Measurements from ENCODE around the gene TTC17.
"Not testable (repeated sequence)": the region's sequence is repeated elsewhere in the genome, so short reads cannot be mapped to it uniquely, and the experiment has no call there.

Gene TTC17, protein sequence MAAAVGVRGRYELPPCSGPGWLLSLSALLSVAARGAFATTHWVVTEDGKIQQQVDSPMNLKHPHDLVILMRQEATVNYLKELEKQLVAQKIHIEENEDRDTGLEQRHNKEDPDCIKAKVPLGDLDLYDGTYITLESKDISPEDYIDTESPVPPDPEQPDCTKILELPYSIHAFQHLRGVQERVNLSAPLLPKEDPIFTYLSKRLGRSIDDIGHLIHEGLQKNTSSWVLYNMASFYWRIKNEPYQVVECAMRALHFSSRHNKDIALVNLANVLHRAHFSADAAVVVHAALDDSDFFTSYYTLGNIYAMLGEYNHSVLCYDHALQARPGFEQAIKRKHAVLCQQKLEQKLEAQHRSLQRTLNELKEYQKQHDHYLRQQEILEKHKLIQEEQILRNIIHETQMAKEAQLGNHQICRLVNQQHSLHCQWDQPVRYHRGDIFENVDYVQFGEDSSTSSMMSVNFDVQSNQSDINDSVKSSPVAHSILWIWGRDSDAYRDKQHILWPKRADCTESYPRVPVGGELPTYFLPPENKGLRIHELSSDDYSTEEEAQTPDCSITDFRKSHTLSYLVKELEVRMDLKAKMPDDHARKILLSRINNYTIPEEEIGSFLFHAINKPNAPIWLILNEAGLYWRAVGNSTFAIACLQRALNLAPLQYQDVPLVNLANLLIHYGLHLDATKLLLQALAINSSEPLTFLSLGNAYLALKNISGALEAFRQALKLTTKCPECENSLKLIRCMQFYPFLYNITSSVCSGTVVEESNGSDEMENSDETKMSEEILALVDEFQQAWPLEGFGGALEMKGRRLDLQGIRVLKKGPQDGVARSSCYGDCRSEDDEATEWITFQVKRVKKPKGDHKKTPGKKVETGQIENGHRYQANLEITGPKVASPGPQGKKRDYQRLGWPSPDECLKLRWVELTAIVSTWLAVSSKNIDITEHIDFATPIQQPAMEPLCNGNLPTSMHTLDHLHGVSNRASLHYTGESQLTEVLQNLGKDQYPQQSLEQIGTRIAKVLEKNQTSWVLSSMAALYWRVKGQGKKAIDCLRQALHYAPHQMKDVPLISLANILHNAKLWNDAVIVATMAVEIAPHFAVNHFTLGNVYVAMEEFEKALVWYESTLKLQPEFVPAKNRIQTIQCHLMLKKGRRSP

DNA sequence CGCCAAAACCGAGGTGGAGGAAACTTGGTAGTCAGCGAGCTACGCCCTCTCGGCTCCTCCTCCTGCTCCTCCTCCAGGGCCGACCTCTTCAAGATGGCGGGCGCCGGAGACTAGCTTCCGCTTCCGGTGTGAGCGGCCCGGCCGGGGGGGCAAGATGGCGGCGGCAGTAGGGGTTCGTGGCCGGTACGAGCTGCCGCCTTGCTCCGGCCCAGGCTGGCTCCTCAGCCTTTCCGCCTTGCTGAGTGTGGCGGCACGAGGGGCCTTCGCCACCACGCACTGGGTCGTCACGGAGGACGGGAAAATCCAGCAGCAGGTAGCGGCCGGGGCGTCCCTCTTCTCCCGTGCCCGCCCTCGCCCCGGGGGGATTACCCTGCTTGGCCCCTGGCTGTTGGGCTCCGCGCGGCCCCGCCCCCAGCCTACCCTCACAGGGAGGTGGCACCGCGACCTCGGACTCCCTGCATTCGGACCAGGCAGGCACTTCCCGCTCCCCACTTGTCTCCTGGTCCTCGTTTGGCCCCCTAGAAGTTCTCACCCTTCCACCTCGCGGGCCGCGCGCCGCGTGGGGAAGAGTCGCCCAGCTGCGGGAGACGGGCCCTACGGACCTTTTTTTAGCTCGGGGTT is at the start of gene TTC17:
Gene TTC17 (plus strand): TSS at position 120 of the 621 bp plus-strand sequence. CDS start 35 bp downstream, at position 155.
- DNase-seq: peak; percentile 92

DNA sequence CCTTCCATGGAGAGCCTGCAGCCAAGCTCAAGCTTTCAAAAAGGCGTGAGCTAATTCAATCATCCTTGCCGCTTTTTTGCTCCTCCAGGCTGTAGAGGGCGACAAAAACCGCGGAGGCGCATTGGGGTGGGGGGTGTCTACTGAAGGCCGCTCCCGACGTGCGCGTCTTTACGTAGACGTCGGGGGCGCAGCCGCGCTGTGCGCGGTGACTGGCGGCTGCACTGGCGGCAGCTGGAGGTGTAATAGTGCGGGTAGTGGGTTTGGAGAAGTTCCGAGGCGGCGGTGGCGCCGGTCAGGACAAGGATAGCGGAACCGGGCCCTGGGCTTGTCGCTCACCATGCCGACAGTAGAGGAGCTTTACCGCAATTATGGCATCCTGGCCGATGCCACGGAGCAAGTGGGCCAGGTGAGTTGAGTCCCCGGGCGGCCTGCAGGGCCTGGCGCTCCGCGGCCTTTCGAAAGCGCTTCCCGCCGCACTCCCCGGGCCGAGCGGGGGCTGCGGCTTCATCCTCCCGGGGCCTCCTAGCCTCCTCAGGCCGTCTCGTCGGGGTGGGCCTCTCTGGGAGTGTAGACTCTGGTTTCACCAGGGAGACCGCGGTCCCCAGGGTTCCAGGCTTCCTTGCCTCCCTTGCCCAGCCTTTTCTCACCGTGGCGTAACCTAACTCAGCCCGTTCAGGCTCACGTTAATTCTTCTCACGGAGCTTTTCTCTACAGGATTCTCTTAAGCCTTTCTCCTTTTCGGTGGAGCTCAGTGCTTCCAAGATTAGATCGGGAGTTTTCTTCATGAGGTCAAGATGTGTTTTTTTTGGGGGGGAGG is 46.7 kb upstream of the TTC17 start, which contains the start of gene API5:
Gene API5 (plus strand): TSS at position 206 of the 817 bp plus-strand sequence. CDS start 132 bp downstream, at position 338.
- peak; percentile 96 for DNase-seq

DNA sequence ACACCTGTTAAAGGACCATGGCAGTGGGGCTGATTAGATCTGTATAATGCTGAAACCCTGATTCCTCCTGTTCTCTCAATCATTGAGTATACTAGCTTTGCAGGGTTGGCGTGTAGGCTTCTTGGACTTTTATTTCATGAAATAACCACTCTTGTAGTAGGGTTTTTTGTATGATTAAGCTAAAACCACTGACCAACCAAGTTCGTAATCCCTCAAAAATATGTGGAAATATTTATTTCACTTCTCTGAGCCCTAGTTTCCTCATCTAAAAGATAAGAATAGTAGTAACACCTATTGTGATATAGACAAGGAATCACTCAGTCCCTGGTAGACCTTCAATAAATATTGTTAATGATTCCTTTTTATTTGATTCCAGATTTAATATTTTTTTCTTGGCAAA is 42.8 kb upstream of the TTC17 start:
- no peak for DNase-seq

DNA sequence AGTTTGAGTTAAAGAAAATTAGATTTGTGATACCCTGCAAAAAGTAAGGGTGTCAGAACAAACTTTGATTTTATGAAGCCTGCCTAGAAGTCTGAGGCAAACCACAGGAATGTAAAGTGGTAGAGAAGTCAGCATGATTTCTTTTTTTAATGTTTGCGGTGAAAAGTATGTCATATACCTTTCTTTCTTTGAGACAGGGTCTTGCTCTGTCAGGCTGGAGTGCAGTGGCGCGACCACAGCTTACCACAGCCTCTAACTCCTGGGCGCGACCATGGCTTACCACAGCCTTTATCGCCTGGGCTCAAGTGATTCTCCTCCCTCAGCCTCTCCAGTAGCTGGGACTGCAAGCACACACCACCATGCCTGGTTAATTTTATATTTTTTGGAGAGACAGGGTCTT is 42.3 kb upstream of the TTC17 start:
- no peak for DNase-seq

DNA sequence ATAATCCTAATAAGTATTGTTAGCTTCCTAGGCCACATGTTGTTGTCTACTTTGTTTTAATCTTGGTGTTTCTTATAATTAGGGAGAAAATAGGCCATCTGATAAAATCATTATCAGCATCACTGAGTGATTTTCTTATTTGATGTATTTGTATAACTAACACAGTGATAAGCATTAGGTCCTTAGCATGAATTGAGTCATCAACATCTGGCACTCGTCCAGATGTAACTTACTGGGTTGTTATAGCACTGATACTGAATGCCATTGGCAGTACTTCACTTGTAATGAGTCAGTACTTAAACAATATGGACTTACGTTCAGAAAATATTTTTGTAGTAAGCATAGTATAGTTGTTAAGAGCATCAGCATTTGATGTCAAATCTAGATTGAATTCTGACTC is 30.7 kb upstream of the TTC17 start:
- no peak for DNase-seq

DNA sequence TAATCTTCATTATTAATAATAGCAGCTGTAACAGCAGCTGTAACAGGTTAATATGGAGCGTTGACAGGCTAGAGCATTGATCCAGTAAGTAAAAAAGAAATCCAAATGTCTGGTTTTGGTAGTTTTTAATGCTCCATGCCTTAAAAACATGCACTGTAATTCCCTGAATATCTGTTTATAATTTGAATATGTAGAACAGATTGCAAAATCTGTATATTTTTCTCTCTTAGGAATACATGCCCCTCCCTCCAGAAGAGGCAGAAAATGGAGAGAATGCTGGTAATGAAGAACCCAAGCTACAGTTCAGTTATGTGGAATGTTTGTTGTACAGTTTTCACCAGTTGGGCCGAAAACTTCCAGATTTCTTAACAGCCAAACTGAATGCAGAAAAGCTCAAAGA is 30.2 kb upstream of the TTC17 start:
- no peak for DNase-seq

DNA sequence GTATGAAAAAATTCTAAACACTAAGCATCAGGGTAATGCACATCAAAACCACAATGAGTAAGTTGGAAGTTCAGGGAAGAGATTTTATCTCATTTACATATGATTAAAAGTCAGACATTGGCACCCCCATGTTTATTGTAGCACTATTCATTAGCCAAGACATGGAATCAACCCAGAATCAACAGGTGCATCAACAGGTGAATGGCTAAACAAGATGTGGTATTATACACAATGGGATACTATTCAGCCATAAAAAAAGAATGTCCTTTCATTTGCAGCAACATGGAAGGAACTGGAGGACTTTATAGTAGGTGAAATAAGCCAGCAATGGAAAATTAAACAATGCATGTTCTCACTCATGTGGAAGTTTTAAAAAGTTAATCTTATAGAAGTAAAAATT is 17.6 kb upstream of the TTC17 start:
- DNase-seq: no peak

DNA sequence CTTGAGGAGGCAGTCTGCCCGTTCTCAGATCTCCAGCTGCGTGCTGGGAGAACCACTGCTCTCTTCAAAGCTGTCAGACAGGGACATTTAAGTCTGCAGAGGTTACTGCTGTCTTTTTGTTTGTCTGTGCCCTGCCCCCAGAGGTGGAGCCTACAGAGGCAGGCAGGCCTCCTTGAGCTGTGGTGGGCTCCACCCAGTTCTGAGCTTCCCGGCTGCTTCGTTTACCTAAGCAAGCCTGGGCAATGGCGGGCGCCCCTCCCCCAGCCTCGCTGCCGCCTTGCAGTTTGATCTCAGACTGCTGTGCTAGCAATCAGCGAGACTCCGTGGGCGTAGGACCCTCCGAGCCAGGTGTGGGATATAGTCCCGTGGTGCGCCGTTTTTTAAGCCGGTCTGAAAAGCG is 7.3 kb upstream of the TTC17 start:
- not testable (repeated sequence) for DNase-seq

DNA sequence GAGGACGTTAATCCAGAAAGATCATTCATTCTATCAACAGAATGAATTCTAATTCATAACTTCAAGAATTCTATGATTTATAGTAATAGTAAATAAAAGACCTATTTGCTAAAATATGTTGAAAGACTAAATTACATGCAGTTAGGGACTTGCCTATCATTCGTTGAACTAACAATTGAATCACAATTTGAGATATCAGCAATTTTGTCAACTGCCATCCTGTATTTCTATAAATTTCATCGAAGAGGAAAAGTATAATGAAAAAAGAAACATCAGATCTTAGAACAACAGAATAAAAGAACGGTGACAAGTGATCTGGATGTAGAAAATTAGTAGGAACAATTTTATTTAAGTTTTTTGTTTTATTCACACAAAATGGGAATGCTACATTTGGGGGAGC is 4.4 kb upstream of the TTC17 start:
- DNase-seq: no peak

DNA sequence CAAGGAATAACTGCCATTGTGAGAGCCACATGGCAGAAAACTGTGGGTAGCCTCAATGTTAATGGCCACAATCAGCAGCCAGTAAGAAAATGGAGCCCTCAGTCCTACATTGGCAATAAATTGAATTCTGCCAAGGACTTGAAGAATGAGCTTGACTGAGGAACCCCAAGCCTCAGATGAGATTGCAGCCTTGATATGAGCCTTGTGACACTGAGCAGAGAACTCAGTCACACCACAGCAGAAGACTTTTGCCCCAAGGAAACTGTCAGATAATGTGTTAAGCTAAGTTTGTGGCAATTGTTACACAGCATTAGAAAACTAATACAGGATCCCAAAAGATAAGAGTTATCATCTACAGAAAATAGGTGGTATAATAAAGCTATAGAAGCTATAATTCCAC is 2.4 kb upstream of the TTC17 start:
- DNase-seq: no peak

DNA sequence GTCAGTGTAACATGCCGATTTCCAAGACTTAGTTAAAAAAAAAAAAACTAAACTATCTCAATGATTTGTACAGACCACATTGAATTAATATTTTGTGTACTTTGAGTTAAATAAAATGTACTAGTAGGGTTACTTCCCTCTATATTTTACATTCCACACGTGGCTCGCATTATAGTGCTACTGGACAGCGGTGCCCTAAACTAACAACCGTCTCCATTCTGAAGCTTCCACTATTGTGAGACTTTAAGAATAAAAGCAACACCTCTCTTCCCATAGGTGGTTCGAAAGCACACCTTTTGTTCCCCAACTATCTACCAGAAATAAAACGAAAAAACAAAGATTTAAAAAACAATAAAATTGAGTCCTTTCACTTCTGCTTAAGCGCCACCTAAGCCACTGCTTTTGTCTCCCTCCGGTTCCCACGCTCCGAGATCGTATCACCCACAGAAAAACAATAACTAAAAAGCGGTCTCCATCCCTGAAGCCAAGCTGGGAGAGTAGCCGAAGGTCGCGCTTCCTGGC is 380 bp upstream of the TTC17 start:
- no peak for DNase-seq

DNA sequence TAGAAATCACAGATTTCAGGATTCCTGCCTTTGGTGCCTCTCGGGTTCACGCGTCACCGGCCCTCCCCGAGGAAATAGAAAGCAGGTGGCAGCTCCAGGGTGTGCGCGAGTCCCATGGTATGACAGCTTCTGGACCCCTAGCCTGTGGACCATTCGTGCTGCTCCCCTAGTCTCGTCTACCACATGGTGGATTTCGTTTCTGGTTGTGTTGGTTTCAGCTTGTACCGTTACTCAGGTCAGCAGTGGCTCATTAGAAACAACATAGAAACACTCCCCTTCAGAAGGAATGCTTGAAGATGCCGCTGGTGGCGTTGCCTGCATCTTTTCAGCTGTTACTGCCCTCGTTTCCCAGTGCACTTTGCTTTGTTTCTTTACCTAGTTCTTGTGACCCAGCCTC is 700 bp downstream of the TTC17 start:
- no peak for DNase-seq

DNA sequence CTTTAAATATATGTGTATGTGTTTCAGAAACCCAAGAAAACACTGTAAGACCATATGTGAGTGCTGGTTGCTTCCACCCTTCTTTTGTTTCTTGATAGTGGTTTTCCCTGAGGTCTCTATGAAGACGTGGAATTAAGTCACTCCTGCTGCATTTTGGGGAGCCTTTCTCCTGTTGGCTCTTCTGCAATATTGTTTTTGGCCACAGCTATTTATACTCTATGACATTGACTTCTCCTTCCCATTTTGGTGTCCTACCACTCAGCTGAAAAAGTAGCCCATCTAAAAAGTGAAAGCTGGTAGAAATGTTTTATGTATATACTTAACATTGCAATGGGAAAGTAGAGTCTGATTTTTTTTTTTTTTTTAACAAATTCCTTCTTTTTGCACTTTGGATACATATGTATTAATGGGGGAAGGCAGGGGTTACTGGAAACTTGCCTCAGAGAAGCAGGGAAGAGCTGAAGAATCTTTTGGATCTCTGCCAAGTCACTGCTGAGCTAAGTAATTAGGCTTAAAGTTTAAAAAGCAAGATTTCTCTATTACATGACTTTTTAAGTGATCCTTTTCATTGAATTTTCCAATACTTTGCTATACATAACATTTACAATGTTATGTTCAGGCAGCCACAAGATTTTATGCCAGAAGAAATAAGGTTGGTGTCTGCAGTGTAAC is 1.8 kb downstream of the TTC17 start:
- DNase-seq: no peak

DNA sequence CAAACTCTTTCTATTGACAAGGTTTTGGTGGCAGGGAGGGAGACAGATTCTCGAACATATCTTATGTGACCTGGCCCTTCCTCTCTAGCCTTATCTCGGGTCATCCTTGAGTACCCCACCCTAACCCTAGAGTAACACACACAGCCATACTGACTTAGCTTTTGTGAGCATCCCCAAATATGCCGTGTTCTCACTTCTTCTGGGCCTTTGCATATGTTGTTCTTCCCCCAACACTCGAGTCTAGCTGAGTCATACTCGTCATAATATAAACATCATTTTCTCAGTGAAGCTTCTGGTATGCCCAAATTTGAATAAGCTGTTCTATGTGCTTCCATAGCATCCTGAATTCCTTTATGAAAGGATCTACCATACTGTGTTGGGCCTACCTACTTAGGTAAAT is 8.0 kb downstream of the TTC17 start:
- DNase-seq: no peak

DNA sequence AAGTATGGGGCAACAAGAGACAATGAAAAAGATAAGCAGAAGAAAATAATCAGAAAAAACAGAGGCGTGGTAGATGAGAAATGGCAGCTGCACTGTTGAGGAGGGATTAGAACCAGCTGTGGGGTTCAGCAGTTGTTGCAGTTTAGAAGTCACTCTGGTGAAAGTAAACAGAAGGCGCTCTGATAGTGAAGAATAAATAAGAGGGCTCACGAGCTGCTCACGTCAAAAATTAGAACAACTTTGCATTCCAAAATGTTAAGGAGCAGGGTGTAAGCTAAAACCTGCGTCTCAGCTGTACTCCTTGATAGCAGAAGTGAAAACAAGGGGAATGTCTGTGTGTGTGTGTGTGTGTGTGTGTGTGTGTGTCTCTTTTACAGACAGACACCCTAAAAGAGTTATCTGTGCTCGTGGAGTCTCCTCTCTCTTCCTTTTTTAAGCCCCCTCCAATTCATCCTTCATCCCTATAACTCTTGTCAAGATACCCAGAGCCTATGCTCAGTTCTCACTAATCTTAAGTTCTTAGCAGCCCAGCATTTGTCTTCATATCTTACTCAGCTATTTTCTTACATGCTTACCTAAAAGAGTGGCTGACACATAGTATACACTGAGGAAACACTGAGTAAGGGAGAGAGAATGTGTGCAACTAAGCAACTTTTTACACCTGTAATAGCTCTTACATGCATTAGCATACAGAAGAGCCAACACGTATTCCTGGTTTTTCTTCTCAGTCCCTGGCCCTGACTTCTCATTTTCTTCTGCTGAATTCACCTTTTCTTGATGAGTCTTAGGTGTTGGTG is 8.9 kb downstream of the TTC17 start:
- DNase-seq: no peak

DNA sequence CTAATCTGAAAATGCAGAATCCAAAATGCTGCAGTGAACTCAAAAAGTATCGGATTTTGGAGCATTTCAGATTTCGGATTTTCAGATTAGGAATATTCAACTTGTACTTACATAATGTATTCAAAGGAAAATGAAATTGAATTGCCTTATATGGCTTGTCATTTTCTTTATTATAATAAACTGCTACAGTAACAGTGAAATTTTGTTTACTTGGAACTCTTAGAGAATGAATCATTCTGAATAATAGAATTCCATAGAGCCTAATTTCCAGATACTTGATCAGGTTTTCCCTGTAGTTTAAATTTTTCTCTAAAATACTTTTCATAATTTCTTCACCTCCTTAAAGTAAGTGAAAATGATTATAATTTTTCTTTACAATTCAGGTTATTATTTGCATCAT is 17.3 kb downstream of the TTC17 start:
- no peak for DNase-seq

DNA sequence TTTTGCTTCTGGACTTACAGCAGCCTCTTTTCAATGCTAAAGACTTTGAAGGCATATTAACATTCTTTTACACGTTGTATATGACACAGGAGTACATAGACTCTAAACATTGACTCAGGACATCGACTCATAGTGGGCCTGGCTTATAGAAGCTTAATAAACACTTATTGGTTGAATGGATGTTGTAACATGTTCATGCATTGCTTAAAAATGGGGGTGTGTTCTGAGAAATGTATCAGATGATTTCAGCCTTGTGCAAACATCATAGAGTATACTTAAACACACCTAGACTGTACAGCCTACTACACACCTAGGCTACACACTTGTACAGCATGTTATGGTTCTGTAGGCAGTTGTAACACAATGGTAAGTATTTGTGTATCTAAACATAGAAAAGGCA is 17.9 kb downstream of the TTC17 start:
- DNase-seq: no peak

DNA sequence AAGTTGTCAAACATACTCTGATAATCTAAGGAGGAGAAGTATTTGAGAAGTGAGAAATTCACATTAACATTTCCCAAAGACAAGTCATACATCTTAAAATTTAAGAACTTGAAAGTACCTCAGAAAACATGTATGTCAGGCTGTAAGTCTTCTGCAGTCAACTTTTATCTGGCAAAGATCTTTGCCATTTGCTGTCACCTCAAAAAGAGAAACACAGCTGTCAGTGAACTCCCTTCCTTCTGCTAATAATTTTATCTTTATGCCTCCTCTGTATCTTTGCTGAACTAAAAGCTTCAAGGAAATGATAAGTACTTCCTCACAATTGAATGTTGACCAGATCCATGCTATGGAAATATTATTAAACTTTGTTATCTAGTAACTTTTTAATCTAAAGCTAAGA is 18.7 kb downstream of the TTC17 start:
- no peak for DNase-seq

DNA sequence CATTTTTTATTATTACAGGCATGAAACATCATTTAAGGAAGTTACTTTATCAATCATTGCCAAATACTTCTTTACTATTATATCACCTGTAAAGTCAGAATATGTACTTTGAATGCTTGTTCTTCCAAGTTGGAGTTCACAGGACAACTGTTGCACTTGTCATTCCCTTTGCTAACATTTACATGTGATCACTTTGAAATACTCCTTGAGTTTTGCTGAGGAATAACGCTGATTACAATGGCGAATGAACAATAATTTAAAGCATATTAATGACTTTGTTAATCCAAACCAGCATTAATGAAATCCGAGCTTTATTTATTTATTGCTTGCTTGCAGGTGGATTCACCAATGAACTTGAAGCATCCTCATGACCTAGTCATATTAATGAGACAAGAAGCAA is 20.2 kb downstream of the TTC17 start:
- DNase-seq: no peak

DNA sequence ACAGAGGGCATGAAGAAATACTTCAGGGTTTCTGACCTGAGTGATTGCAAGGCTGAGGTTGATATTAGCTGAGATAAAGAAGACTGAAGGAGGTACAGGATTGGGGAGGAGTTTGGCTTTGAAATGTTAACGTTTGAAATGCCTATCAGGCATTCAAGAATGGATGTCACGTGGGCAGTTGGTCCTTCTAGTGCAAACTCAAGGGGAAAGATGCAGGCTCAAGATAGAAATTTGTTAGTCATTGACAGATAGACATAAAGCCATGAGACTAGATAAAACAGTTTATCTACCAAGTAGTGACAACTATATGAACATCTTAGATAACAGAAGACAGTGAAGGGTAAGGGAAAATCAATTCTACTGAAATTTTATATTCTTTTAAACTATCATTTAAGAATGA is 23.1 kb downstream of the TTC17 start:
- DNase-seq: no peak

All from COR-L47 (cell line).